IPS DF 4.7 (cell line): Measurements from ENCODE around the gene GPR37L1.
"Not testable (repeated sequence)": the region's sequence is repeated elsewhere in the genome, so short reads cannot be mapped to it uniquely, and the experiment has no call there.

ENCODE experiments used
- DNase-seq: peaks from one replicate; pipeline ENCODE4 v3.0.0-alpha.2; 2013; ENCODE audit warnings: low spot score; ENCODE audit errors: extremely low read depth

The GPR37L1 gene

GRCh38 chr1:202133001-202133400, 10.3 kb downstream of the GPR37L1 start:
- no peak for DNase-seq

GRCh38 chr1:202133496-202133895, 10.8 kb downstream of the GPR37L1 start:
- DNase-seq = no peak

DNA sequence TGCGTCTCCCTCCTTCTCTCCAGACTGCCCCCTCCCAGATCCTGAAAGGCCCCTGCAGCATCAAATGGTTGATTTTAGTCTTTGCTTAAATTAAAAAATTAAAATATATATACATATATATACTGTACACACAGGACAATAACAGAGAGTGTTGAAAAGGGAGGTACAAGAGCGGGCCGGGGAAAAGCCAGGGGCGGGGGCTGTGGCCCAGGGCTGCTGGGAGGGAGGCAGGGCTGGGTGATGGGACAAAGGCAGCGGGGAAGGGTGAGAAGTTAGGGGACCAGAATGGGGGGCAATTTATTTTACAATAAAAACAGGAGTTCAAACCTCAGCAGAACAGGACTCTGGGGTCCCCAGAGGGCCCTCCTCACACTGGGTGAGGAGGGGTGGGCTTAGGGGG, 11.3 kb downstream of the GPR37L1 start:
- no peak for DNase-seq

GRCh38 chr1:202134645-202135172, 12.0 kb downstream of the GPR37L1 start:
- no peak for DNase-seq

GRCh38 chr1:202135221-202135721, 12.6 kb downstream of the GPR37L1 start:
- DNase-seq = no peak

DNA sequence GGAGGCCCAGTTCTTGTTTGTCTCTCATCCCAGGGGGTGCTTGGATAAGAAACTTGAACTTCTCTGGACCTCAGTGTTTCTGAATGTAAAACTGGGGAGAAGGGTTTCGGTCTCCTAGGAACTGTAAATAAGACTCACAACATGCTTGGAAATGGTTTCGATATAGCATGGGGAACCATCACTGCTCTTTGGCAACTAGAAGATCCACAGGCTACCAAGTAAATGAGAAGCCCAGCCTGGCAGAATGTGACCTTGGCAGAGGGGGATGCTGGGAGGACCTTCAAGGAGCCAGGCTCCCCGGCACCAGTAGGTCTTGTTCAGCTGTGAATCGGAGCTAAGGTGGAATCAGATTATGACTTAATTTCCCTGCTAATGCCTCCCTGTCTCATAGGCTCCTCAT, 18.1 kb downstream of the GPR37L1 start:
- no peak for DNase-seq

- DNase-seq = not testable (repeated sequence)
Measured at GRCh38 chr1:202141468-202141867, 18.8 kb downstream of the GPR37L1 start.

- DNase-seq = no peak
Measured at GRCh38 chr1:202143011-202143767, 20.5 kb downstream of the GPR37L1 start.

DNA sequence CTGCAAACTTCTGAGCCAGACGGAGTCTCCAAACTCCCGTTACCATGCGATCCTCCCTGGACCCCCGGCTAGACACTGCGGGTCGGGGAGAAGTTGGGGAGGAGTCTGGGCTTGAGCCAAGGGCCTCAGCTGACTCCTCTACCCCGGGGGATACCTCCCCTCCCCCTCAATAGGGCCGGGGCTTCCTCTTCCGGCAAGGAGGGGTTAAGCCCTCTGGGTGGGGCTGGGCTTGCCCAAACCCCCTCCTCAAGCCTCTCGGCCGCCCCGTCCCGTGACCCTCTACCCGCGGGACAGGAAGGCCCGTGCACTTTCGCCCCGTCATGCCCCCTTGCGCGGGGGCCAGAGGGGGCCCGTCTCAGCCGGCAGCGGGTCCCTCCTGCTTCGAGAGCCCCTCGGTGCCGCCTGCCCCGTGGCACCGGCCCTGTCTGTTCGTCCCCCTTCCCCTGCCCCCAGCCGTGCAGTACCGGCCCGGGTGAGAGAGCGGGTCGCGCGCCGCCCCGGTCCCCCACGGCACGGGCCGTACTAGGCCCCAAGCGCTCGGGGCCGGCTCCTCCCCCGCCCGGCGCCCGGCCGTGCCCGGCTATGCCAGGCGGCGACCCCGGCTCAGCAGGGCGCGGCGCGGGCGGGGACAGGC, 21.2 kb downstream of the GPR37L1 start:
- DNase-seq = no peak

- DNase-seq = no peak
Measured at GRCh38 chr1:202144402-202145067, 21.8 kb downstream of the GPR37L1 start, which contains the start of gene ARL8A. TSS of gene ARL8A (minus strand) at chr1:202144737. CDS start at chr1:202144572, 165 bp downstream.

DNA sequence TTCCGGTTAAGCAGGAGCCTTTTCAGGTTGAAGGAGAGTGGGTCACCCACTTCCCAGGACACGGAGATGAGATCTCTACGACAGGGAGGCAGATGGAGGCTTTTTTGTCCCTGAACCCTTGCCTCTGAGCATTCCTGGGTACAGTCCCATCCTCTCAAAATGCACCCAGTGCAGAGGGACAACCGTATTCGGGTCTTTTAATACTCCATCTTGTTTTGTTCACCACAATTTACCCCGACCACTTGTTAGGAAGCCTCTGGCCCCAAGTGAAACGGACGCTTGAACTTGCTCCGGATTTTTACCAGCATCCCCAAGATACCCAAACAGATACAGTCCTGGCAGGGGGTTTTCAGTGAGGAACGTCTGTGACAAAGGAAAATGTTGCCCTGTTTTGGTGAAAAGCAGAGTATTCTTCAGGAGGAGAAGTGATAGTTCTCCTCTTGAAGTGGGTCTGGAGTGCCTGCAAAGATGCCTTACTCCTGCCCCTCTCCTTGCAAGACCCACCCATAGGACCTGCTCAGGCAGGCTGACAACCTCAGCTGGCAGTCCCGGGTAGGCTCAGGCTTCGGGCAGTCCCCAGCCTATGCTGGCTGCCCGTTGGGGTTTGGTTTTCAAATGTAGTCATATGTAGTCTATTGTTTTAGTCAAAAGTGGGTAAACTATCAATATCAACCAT, 22.5 kb downstream of the GPR37L1 start:
- DNase-seq = no peak

DNA sequence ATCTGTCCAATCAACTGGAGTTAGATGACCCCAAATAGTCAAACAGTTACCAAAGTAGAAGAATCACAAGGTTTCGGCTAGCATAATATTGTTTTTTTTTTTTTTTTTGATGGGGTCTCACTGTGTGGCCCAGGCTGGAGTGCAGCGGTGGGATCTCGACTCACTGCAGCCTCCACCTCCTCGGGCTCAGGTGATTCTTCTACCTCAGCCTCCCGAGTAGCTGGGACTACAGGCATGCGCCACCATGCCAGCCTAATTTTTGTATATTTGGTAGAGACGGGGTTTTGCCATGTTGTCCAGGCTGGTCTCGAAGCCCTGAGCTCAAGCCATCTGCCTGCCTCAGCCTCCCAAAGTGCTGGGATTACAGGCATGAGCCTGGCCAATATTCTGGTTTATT, 23.0 kb downstream of the GPR37L1 start:
- not testable (repeated sequence) for DNase-seq

DNA sequence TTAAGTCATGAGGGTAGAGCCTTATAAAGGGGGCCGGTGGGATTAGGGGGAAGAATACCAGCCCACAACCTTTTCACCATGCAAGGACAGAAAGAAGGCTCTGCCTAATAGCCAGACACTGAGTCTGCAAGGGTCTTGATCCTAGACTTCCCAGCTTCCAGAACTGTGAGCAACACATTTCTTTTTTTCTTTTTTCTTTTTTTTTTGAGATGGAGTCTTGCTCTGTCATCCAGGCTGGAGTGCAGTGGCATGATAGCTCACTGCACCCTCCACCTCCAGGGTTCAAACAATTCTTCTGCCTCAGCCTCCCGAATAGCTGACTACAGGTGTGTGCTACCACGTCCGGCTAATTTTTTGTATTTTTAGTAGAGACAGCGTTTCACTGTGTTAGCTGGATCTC, 23.6 kb downstream of the GPR37L1 start:
- no peak for DNase-seq

GRCh38 chr1:202146993-202147392, 24.3 kb downstream of the GPR37L1 start:
- DNase-seq = no peak

DNA sequence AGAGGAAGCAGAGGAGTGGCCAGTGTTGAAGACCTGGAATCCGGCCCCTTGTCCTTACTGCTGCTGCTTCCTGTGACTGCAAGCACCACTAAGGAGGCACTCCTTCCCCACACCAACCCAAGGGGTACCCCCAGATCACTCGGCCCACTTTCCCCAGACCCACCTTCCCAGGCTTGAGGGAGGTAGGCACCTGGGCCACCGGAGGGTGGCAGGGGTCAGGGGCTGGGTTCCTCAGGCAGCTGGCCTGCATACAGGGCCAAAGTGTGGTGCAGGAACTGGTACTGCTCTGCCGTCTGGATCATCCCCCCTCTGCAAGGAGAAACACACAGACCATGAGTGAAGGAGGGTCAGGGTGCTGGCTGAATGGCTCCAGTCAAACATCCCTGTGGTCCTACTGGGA, 25.7 kb downstream of the GPR37L1 start:
- DNase-seq = no peak

DNA sequence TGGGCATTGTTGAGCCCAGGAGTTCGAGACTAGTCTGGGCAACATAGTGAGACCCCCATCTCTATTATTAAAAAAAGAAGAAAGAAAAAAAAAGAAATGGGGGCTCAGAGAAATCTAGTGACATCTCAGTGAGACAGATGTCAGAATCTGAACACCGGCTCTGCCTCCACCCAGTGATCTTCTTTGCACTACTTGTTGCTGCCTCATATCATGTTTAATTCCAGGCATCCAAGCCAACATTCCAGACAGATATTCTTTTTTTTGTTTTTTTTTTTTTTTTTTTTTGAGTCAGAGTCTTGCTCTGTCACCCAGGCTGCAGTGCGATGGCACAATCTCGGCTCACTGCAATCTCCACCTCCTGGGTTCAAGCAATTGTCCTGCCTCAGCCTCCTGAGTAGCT, 26.8 kb downstream of the GPR37L1 start:
- DNase-seq = no peak

DNA sequence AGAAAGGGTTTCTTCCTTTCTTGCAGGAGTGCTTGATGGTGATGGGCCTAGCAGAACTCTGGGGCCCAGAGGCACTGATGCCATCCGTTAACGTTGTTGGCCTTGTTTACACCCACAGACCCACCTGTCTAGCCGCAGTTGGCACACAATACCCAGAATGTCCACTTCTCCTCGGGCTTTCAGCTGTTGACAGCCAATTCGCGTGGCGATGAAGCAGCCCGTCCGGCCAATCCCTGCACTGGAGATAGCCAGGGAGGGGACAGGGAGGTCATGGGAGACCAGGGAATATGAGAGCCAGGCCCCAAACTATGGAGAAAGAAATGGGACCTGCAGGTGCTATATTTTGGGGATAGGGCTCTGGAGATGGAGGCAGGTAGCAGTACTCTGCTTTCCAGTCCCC, 27.5 kb downstream of the GPR37L1 start:
- no peak for DNase-seq

GRCh38 chr1:202150602-202151001, 27.9 kb downstream of the GPR37L1 start:
- DNase-seq = no peak

- DNase-seq = no peak
Measured at GRCh38 chr1:202151045-202151444, 28.3 kb downstream of the GPR37L1 start.

- DNase-seq = no peak
Measured at GRCh38 chr1:202152399-202152798, 29.7 kb downstream of the GPR37L1 start.

GRCh38 chr1:202153284-202153683, 30.6 kb downstream of the GPR37L1 start:
- no peak for DNase-seq
